Left ventricle myocardium inferior (tissue), 1 donor: ENCODE measurements around the gene TUBGCP5. TPM values are rescaled to one million over a fixed set of nuclear protein-coding genes. Genes with fewer than 3 reads are reported as not detected.

ENCODE experiments used
- DNase-seq: peaks from one replicate; pipeline ENCODE4 v3.0.0-alpha.2; 2020
- H3K27ac ChIP-seq: fragments of 200-600 bp; replicated peaks from 2 replicates; pipeline ENCODE4 v1.8.0; 2021
- H3K27me3 ChIP-seq: fragments of 200-600 bp; 2 replicates; pipeline ENCODE4 v1.8.0; 2021; ENCODE audit warnings: low read depth
- H3K36me3 ChIP-seq: fragments of 200-600 bp; 2 replicates; pipeline ENCODE4 v1.8.0; 2021
- H3K4me1 ChIP-seq: fragments of 200-600 bp; 2 replicates; pipeline ENCODE4 v1.8.0; 2021
- H3K4me3 ChIP-seq: fragments of 200-600 bp; 2 replicates; pipeline ENCODE4 v1.8.0; 2021; ENCODE audit warnings: mild to moderate bottlenecking, moderate library complexity
- H3K9me3 ChIP-seq: fragments of 200-600 bp; replicated peaks from 2 replicates; pipeline ENCODE4 v1.8.0; 2021
- CTCF ChIP-seq: fragments of 200-600 bp; IDR thresholded peaks from 2 replicates; pipeline ENCODE4 v1.8.0; 2021; ENCODE audit warnings: antibody characterized with exemption, mild to moderate bottlenecking, borderline replicate concordance
- intact Hi-C: fragments of 100-400 bp; cut with micrococcal nuclease; formaldehyde crosslinking; loops from one replicate; pipeline ENCODE4 v1.11.0; 2022
- total RNA-seq: library from RNA; stranded (reverse); fragmentation: NEBNext Ultra II Directional; extraction: Animal tissue kit (Norgen Biotek cat#: 25700); gene quantifications from one replicate; pipeline ENCODE4 v1.2.1, GENCODE V29; 2021
- donor health status: DM: no; HTN: yes; CAD: no; lungs with severe emphysema.

The TUBGCP5 gene
- total RNA-seq, 1 donor from 2014 or later, result 11.3 TPM

- intact Hi-C loops, result no loop called here
- peak; percentile 79 for TF ChIP-seq CTCF
- Histone ChIP-seq H3K4me1 (peaks cover 22% of the 10 kb centered on the region), H3K36me3 (peaks cover 58% of the 10 kb centered on the region), H3K4me3 (no peak overlapping the region), H3K9me3 (no peaks in the 10 kb centered on the region), H3K27me3 (no peaks in the 10 kb centered on the region), H3K27ac (no peak overlapping the region)
- DNase-seq, result no peak
These were observed 3.3 kb downstream of the TUBGCP5 start for GRCh38 chr15:23035964-23036566.

GRCh38 chr15:23033979-23034378 lies 5.4 kb downstream of the TUBGCP5 start:
- H3K27ac ChIP-seq, result no peak overlapping the region
- H3K36me3 ChIP-seq, result peaks cover 78% of the 10 kb centered on the region

GRCh38 chr15:23026218-23026617 lies 13.2 kb downstream of the TUBGCP5 start:
- peaks cover 100% of the 10 kb centered on the region for H3K36me3 ChIP-seq
- no peak for DNase-seq
- no peaks in the 10 kb centered on the region for H3K9me3 ChIP-seq
- intact Hi-C loops, result no loop called here
- H3K27me3 ChIP-seq, result no peaks in the 10 kb centered on the region
- no peak for TF ChIP-seq CTCF
- no peak overlapping the region for H3K4me3 ChIP-seq
- H3K4me1 ChIP-seq, result no peaks in the 10 kb centered on the region
- H3K27ac ChIP-seq, result no peak overlapping the region

More at GRCh38 chr15:23033979-23034378, 5.4 kb downstream of the TUBGCP5 start:
- intact Hi-C loops, result no loop called here
- DNase-seq, result no peak
- Histone ChIP-seq H3K9me3 (no peaks in the 10 kb centered on the region), H3K4me3 (no peak overlapping the region), H3K27me3 (no peaks in the 10 kb centered on the region), H3K4me1 (peaks cover 15% of the 10 kb centered on the region)
- TF ChIP-seq CTCF, result no peak

GRCh38 chr15:23022156-23022555 lies 17.2 kb downstream of the TUBGCP5 start:
- no peaks in the 10 kb centered on the region for H3K27me3 ChIP-seq
- H3K27ac ChIP-seq, result no peak overlapping the region
- peaks cover 100% of the 10 kb centered on the region for H3K36me3 ChIP-seq
- H3K4me1 ChIP-seq, result no peaks in the 10 kb centered on the region
- no peak for DNase-seq
- intact Hi-C loops, result no loop called here
- no peak overlapping the region for H3K4me3 ChIP-seq
- H3K9me3 ChIP-seq, result no peaks in the 10 kb centered on the region
- TF ChIP-seq CTCF, result no peak

- DNase-seq, result no peak
- Histone ChIP-seq H3K27me3 (no peaks in the 10 kb centered on the region), H3K36me3 (peaks cover 96% of the 10 kb centered on the region), H3K27ac (no peak overlapping the region), H3K9me3 (no peaks in the 10 kb centered on the region), H3K4me1 (no peaks in the 10 kb centered on the region), H3K4me3 (no peak overlapping the region)
- intact Hi-C loops, result no loop called here
- TF ChIP-seq CTCF, result no peak
These were observed 24.9 kb downstream of the TUBGCP5 start for GRCh38 chr15:23014394-23015000.
